NCI-H2227 (cell line): ENCODE data around the gene PCDHB13.
"Not testable (repeated sequence)": the region's sequence is repeated elsewhere in the genome, so short reads cannot be mapped to it uniquely, and the experiment has no call there.

Experiments
- DNase-seq: peaks from one replicate; lab custom pipeline; 2025; ENCODE audit not compliant: unreplicated experiment; lab: John Stamatoyannopoulos, UW

The PCDHB13 gene

GRCh38 chr5:141201126-141201525, 12.6 kb upstream of the PCDHB13 start:
- not testable (repeated sequence) for DNase-seq

GRCh38 chr5:141201646-141202045, 12.1 kb upstream of the PCDHB13 start:
- DNase-seq, result not testable (repeated sequence)

GRCh38 chr5:141208478-141208877, 5.2 kb upstream of the PCDHB13 start, which contains the start of gene PCDHB12:
Gene PCDHB12, plus strand, starts transcription at chr5:141208719. Its CDS starts 189 bp downstream, at chr5:141208908.
- no peak for DNase-seq

GRCh38 chr5:141210281-141210680, 3.4 kb upstream of the PCDHB13 start:
- DNase-seq, result not testable (repeated sequence)

GRCh38 chr5:141210849-141211248, 2.9 kb upstream of the PCDHB13 start:
- not testable (repeated sequence) for DNase-seq

GRCh38 chr5:141214583-141214982, 864 bp downstream of the PCDHB13 start:
- not testable (repeated sequence) for DNase-seq

DNA sequence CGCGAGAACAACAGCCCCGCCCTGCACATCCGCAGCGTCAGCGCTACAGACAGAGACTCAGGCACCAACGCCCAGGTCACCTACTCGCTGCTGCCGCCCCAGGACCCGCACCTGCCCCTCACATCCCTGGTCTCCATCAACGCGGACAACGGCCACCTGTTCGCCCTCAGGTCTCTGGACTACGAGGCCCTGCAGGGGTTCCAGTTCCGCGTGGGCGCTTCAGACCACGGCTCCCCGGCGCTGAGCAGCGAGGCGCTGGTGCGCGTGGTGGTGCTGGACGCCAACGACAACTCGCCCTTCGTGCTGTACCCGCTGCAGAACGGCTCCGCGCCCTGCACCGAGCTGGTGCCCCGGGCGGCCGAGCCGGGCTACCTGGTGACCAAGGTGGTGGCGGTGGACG, 1.8 kb downstream of the PCDHB13 start:
- not testable (repeated sequence) for DNase-seq

DNA sequence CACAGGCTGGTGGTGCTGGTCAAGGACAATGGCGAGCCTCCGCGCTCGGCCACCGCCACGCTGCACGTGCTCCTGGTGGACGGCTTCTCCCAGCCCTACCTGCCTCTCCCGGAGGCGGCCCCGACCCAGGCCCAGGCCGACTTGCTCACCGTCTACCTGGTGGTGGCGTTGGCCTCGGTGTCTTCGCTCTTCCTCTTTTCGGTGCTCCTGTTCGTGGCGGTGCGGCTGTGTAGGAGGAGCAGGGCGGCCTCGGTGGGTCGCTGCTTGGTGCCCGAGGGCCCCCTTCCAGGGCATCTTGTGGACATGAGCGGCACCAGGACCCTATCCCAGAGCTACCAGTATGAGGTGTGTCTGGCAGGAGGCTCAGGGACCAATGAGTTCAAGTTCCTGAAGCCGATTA, 2.3 kb downstream of the PCDHB13 start:
- DNase-seq, result not testable (repeated sequence)

DNA sequence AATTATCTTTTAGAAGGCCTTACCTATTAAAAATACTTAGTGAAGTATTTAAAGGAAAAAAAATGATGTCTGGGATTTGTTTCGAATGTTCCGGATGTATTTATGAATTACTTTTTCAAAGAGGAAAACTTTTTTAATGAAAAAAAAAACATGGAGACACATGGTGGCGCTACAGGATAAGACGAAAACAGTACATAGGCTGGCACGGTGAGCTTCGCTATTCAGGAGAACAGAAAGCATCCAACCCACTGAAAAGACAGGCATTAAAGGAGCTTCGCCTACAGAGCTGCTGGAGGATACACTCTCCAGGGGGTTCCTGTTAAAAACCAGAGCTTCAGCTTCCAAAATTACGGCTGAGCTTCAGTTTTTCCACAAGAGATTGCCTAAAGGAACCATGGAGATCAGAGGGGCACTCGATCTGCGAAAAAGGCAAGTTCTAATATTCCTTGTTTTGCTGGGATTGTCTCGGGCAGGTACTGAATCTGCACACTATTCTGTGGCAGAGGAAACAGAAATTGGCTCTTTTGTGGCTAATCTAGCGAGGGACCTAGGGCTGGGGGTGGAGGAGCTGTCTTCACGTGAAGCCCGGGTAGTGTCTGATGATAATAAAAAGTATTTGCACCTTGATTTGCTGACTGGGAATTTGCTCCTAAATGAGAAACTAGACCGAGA, 9.5 kb downstream of the PCDHB13 start, which contains the start of gene PCDHB14:
Gene PCDHB14 (plus strand): TSS at position 232 of the 672 bp plus-strand sequence. CDS start 163 bp downstream, at position 395.
- peak; percentile 57 for DNase-seq

- not testable (repeated sequence) for DNase-seq
Observed at GRCh38 chr5:141224844-141225243, 11.1 kb downstream of the PCDHB13 start.

DNA sequence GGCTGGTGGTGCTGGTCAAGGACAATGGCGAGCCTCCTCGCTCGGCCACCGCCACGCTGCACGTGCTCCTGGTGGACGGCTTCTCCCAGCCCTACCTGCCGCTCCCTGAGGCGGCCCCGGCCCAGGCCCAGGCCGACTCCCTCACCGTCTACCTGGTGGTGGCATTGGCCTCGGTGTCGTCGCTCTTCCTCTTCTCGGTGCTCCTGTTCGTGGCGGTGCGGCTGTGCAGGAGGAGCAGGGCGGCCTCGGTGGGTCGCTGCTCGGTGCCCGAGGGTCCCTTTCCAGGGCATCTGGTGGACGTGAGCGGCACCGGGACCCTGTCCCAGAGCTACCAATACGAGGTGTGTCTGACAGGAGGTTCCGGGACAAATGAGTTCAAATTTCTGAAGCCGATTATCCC, 11.7 kb downstream of the PCDHB13 start:
- DNase-seq, result not testable (repeated sequence)

GRCh38 chr5:141234109-141234667, 20.5 kb downstream of the PCDHB13 start:
- peak; percentile 40 for DNase-seq

- DNase-seq, result not testable (repeated sequence)
Observed at GRCh38 chr5:141235922-141236321, 22.2 kb downstream of the PCDHB13 start.

DNA sequence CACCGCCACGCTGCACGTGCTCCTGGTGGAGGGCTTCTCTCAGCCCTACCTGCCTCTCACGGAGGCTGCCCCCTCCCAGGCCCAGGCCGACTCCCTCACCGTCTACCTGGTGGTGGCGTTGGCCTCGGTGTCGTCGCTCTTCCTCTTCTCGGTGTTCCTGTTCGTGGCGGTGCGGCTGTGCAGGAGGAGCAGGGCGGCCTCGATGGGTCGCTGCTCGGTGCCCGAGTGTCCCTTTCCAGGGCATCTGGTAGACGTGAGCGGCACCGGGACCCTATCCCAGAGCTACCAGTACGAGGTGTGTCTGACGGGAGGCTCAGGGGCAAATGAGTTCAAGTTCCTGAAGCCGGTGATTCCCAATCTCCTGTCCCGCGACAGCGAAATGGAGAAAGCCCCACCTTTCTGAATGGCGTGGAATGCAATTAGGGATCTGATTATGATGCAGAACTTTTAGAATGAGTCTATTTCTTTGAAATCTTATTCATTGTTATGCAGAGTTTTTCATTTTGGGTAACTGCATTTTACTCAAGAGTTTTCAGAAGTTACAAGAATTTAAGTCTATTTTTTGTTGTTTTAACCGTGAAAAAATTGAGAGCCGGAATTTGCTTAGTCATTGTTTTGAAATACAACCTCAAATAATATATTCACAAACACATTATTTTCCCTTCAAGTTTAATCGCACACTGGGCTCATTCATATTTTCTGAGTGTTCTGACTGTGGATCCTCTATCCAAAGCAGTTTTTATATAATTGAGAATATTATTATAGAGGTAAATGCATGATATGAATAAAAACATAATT, 23.0 kb downstream of the PCDHB13 start:
- DNase-seq, result no peak

DNA sequence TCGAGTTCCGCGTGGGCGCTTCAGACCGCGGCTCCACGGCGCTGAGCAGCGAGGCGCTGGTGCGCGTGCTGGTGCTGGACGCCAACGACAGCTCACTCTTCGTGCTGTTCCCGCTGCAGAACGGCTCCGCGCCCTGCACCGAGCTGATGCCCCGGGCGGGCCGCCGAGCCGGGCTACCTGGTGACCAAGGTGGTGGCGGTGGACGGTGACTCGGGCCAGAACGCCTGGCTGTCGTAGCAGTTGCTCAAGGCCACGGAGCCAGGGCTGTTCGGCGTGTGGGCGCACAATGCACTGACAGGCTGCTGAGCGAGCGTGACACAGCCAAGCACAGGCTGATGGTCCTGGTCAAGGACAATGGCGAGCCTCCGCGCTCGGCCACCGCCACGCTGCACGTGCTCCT, 27.8 kb downstream of the PCDHB13 start:
- DNase-seq, result no peak

DNA sequence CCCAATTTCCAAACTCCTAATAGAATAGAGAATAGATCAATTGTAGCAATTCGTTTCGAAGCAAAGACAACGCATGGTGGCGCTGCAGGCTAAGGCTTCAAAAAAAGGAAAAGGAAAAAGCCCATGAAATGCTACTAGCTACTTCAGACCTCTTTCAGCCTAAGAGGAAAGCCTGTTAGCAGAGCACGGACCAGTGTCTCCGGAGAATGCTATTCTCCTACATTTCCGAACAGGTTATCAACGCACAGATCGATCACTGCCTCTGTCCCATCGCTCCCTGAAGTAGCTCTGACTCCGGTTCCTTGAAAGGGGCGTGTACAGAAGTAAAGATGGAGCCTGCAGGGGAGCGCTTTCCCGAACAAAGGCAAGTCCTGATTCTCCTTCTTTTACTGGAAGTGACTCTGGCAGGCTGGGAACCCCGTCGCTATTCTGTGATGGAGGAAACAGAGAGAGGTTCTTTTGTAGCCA, 31.6 kb downstream of the PCDHB13 start, which contains the start of gene PCDHB15:
Gene PCDHB15 (plus strand): TSS at position 146 of the 468 bp plus-strand sequence. CDS start 184 bp downstream, at position 330.
- peak; percentile 11 for DNase-seq

GRCh38 chr5:141246971-141247370, 33.3 kb downstream of the PCDHB13 start:
- DNase-seq, result not testable (repeated sequence)

DNA sequence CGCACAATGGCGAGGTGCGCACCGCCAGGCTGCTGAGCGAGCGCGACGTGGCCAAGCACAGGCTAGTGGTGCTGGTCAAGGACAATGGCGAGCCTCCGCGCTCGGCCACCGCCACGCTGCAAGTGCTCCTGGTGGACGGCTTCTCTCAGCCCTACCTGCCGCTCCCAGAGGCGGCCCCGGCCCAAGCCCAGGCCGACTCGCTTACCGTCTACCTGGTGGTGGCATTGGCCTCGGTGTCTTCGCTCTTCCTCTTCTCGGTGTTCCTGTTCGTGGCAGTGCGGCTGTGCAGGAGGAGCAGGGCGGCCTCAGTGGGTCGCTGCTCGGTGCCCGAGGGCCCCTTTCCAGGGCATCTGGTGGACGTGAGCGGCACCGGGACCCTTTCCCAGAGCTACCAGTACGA, 33.7 kb downstream of the PCDHB13 start:
- DNase-seq, result not testable (repeated sequence)

DNA sequence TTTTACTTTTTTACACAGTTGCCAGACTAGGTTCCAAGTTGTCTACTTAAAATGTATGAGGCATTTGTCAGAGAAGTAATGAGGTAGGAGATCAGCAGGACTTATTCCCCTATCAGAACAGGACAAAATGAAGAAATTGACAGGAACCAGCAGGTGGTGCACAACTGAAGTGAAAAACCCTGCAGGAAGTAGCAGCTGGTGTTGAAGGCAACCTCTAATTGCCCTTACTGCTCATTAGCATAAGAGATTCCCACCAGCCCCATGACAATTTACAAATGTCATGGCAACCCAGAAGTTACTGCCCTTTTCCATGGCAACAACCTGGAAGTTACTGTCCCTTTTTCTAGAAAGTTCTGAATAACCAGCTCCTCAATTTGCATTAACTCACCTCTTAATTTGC, 36.9 kb downstream of the PCDHB13 start:
- DNase-seq, result no peak

- no peak for DNase-seq
Observed at GRCh38 chr5:141258464-141258863, 44.7 kb downstream of the PCDHB13 start.

DNA sequence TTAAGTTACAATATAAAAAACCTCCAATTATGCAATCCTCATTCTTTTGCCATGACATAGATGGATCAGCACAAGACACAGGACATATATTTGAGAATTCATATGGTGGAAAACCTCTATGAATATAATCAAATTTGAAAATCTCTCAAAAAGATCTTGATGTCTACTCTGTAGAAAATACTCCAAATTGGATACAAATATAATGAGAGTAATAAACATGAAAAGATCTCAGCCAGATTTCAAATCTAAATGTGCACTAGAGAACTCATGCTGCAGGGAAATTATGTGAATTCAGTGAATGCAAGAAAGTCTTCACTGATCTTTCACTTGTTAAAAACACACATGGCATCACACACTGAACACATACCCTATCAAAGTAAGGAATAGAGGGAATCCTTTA, 45.2 kb downstream of the PCDHB13 start:
- no peak for DNase-seq
